ENCODE results near the gene CELA2A. TPM values are rescaled to one million over a fixed set of nuclear protein-coding genes. Genes with fewer than 3 reads are reported as not detected.

CELA2A gene
- total and polyA plus RNA-seq, 9 of the 15 experiments (the other 6 are each of a cell fraction or from before 2014, with no cell fraction given), result 0.62 TPM; not detected in 8

DNA sequence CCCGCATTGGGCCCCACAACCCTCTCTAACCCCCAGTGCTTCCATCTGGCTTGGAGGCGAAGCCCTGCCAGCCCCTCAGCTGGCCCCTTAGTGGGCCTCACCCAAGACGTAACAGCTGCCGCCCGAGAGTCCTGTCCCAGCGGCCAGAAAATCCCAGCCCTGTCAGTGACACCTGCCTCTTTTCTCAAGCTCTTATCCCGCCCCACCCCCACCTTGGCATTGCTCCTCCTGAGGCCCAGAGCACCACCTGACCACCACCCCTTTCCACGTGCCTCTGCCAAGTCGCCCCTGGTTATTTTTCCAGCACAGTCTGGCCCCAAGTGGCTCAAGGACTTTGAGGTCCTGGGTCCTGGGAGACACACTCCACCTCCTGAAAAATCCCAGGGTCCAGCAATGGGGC, 24.2 kb upstream of the CELA2A start:
- Histone ChIP-seq H3K4me2 (ENCODE audit: insufficient read depth, low read length) (no peak overlapping the region), H3K9me3 (replicated peaks; ENCODE audit: control insufficient read depth, insufficient read depth, low read depth, low read length) (no peaks in the 10 kb centered on the region), H3K4me3 (no peak overlapping the region), H4K20me1 (replicated peaks; ENCODE audit: control insufficient read depth, insufficient read depth, low read length) (peaks cover 8% of the 10 kb centered on the region; the same call in 1 of the 2 replicates), H3K27me3 (ENCODE audit: control insufficient read depth in 2 of 2, insufficient read depth in 2 of 2, low read length in 2 of 2) (no peaks in the 10 kb centered on the region), H3K27ac (ENCODE audit: extremely low read depth, low read depth, low read length) (no peak overlapping the region), H3K9ac (ENCODE audit: insufficient read depth in 1 of 2, low read depth in 2 of 2, low read length in 2 of 2) (0 out of 4 replicates have a peak overlapping the region, but pooled peaks of 1 of the 2 experiments have one; percentile 39), H2AFZ (ENCODE audit: low read depth, low read length) (no peak overlapping the region), H3K9me1 (ENCODE audit: control insufficient read depth, insufficient read depth, low read length) (no peaks in the 10 kb centered on the region), H3K79me2 (ENCODE audit: control insufficient read depth, insufficient read depth, low read length) (no peaks in the 10 kb centered on the region), H3K36me3 (ENCODE audit: control insufficient read depth, insufficient read depth, low read length) (peaks cover 20% of the 10 kb centered on the region; the same call in 2 of the 3 replicates), H3K4me1 (replicated peaks in 1 of 2; ENCODE audit: control insufficient read depth in 2 of 2, insufficient read depth in 2 of 2, low read length in 2 of 2) (peaks cover 4 to 28% of the 10 kb centered on the region in 2 experiments; a peak in 3 of 5 replicates)
- TF ChIP-seq RBM22 (IDR thresholded peaks at IDR 0.05; ENCODE audit: low read depth, low read length, poor library complexity, severe bottlenecking) (no peak), NFYB (IDR thresholded peaks at IDR 0.05; ENCODE audit: extremely low read depth, insufficient read length) (no peak), FUS (optimal IDR thresholded peaks at IDR 0.05; ENCODE audit: low read depth, low read length) (no peak), NUFIP1 (IDR thresholded peaks at IDR 0.05; ENCODE audit: partially characterized antibody) (no peak), POLR2G (IDR thresholded peaks at IDR 0.05; ENCODE audit: low read depth, low read length) (peak; percentile 71), MAFF (IDR thresholded peaks at IDR 0.05; ENCODE audit: low read length) (no peak), POLR2AphosphoS5 (IDR thresholded peaks at IDR 0.05; ENCODE audit: control insufficient read depth, insufficient read depth, low read depth, low read length) (0 out of 2 replicates have a peak, but pooled peaks have one; percentile 3)
- ChIA-PET CTCF (ENCODE audit: low intra/inter-chr PET ratio) (interaction anchor here (0.6 to 2.9 kb wide), 4 partner anchors 104 to 190 kb away, joined by 3 to 11 read pairs (median 4); no protein-coding TSS in a partner anchor), POLR2A (interaction anchor here (0.6 to 2.2 kb wide), 6 partner anchors 11 to 1698 kb away, joined by 3 to 12 read pairs (median 4); no protein-coding TSS in a partner anchor)
- WGBS (ENCODE audit: insufficient coverage, low coverage, missing lambda C conversion rate), result 53% methylated on average over 8 of the region's 9 CpGs
- no TSS peak for BruUV-seq (replicated peaks)
- no peak for DNase-seq (ENCODE audit: extremely low read depth in 1 of 4, low spot score in 3 of 4)
- no peak for FAIRE-seq
- in situ Hi-C loops (cut with MboI) (loop anchor here (5.0 kb wide), 1 partner anchor 280 kb away; the partner anchor contains the start of gene TMEM51), intact Hi-C loops (cut with micrococcal nuclease) (loop anchor here (10.0 kb wide), 1 partner anchor 278 kb away; the partner anchor contains the start of gene TMEM51)
- ATAC-seq, result no peak

All from K562 (cell line).